ENCODE measurements around the gene KCNH8.

The KCNH8 gene

GRCh38 chr3:19394946-19395345 lies 246.6 kb downstream of the KCNH8 start:
- no peaks in the 10 kb centered on the region for H3K9me3 ChIP-seq (ENCODE audit: control insufficient read depth, low read length)

GRCh38 chr3:19396726-19397125 lies 248.4 kb downstream of the KCNH8 start:
- no peak overlapping the region for H3K4me3 ChIP-seq (ENCODE audit: insufficient read depth, low read depth, low read length, poor library complexity, severe bottlenecking)
- H3K4me1 ChIP-seq (ENCODE audit: control insufficient read depth, insufficient read depth, low read length, poor library complexity, severe bottlenecking), result no peaks in the 10 kb centered on the region
- H3K9me3 ChIP-seq (ENCODE audit: control insufficient read depth, low read length), result no peaks in the 10 kb centered on the region
- no peaks in the 10 kb centered on the region for H3K36me3 ChIP-seq (ENCODE audit: control insufficient read depth, insufficient read depth, low read length)
- no peak for DNase-seq
- H3K27me3 ChIP-seq (replicated peaks; ENCODE audit: control insufficient read depth, insufficient read depth, low read length, poor library complexity, severe bottlenecking), result no peaks in the 10 kb centered on the region
- H3K27ac ChIP-seq (ENCODE audit: insufficient read depth, low read length, poor library complexity, severe bottlenecking), result no peak overlapping the region

More at GRCh38 chr3:19394946-19395345, 246.6 kb downstream of the KCNH8 start:
- no peaks in the 10 kb centered on the region for H3K4me1 ChIP-seq (ENCODE audit: control insufficient read depth, insufficient read depth, low read length, poor library complexity, severe bottlenecking)
- DNase-seq, result no peak
- H3K27me3 ChIP-seq (replicated peaks; ENCODE audit: control insufficient read depth, insufficient read depth, low read length, poor library complexity, severe bottlenecking), result no peaks in the 10 kb centered on the region
- no peak overlapping the region for H3K4me3 ChIP-seq (ENCODE audit: insufficient read depth, low read depth, low read length, poor library complexity, severe bottlenecking)
- no peaks in the 10 kb centered on the region for H3K36me3 ChIP-seq (ENCODE audit: control insufficient read depth, insufficient read depth, low read length)
- no peak overlapping the region for H3K27ac ChIP-seq (ENCODE audit: insufficient read depth, low read length, poor library complexity, severe bottlenecking)

GRCh38 chr3:19399356-19399755 lies 251.0 kb downstream of the KCNH8 start:
- Histone ChIP-seq H3K9me3 (ENCODE audit: control insufficient read depth, low read length) (no peaks in the 10 kb centered on the region), H3K27me3 (replicated peaks; ENCODE audit: control insufficient read depth, insufficient read depth, low read length, poor library complexity, severe bottlenecking) (no peaks in the 10 kb centered on the region), H3K4me3 (ENCODE audit: insufficient read depth, low read depth, low read length, poor library complexity, severe bottlenecking) (no peak overlapping the region), H3K4me1 (ENCODE audit: control insufficient read depth, insufficient read depth, low read length, poor library complexity, severe bottlenecking) (no peaks in the 10 kb centered on the region), H3K36me3 (ENCODE audit: control insufficient read depth, insufficient read depth, low read length) (no peaks in the 10 kb centered on the region), H3K27ac (ENCODE audit: insufficient read depth, low read length, poor library complexity, severe bottlenecking) (no peak overlapping the region)
- DNase-seq, result no peak

GRCh38 chr3:19399836-19400235 lies 251.5 kb downstream of the KCNH8 start:
- Histone ChIP-seq H3K4me1 (ENCODE audit: control insufficient read depth, insufficient read depth, low read length, poor library complexity, severe bottlenecking) (no peaks in the 10 kb centered on the region), H3K9me3 (ENCODE audit: control insufficient read depth, low read length) (no peaks in the 10 kb centered on the region), H3K4me3 (ENCODE audit: insufficient read depth, low read depth, low read length, poor library complexity, severe bottlenecking) (no peak overlapping the region), H3K36me3 (ENCODE audit: control insufficient read depth, insufficient read depth, low read length) (no peaks in the 10 kb centered on the region), H3K27ac (ENCODE audit: insufficient read depth, low read length, poor library complexity, severe bottlenecking) (no peak overlapping the region), H3K27me3 (replicated peaks; ENCODE audit: control insufficient read depth, insufficient read depth, low read length, poor library complexity, severe bottlenecking) (no peaks in the 10 kb centered on the region)
- DNase-seq, result no peak

GRCh38 chr3:19420159-19420558 lies 271.8 kb downstream of the KCNH8 start:
- no peak overlapping the region for H3K4me3 ChIP-seq (ENCODE audit: insufficient read depth, low read depth, low read length, poor library complexity, severe bottlenecking)
- no peaks in the 10 kb centered on the region for H3K4me1 ChIP-seq (ENCODE audit: control insufficient read depth, insufficient read depth, low read length, poor library complexity, severe bottlenecking)
- no peak overlapping the region for H3K27ac ChIP-seq (ENCODE audit: insufficient read depth, low read length, poor library complexity, severe bottlenecking)
- no peak for DNase-seq
- H3K9me3 ChIP-seq (ENCODE audit: control insufficient read depth, low read length), result no peaks in the 10 kb centered on the region
- H3K27me3 ChIP-seq (replicated peaks; ENCODE audit: control insufficient read depth, insufficient read depth, low read length, poor library complexity, severe bottlenecking), result no peaks in the 10 kb centered on the region
- no peaks in the 10 kb centered on the region for H3K36me3 ChIP-seq (ENCODE audit: control insufficient read depth, insufficient read depth, low read length)

- H3K36me3 ChIP-seq (ENCODE audit: control insufficient read depth, insufficient read depth, low read length), result no peaks in the 10 kb centered on the region
- no peak overlapping the region for H3K27ac ChIP-seq (ENCODE audit: insufficient read depth, low read length, poor library complexity, severe bottlenecking)
- H3K9me3 ChIP-seq (ENCODE audit: control insufficient read depth, low read length), result no peaks in the 10 kb centered on the region
- no peak overlapping the region for H3K4me3 ChIP-seq (ENCODE audit: insufficient read depth, low read depth, low read length, poor library complexity, severe bottlenecking)
- DNase-seq, result no peak
- no peaks in the 10 kb centered on the region for H3K4me1 ChIP-seq (ENCODE audit: control insufficient read depth, insufficient read depth, low read length, poor library complexity, severe bottlenecking)
- no peaks in the 10 kb centered on the region for H3K27me3 ChIP-seq (replicated peaks; ENCODE audit: control insufficient read depth, insufficient read depth, low read length, poor library complexity, severe bottlenecking)
These were observed 277.5 kb downstream of the KCNH8 start for GRCh38 chr3:19425825-19426224.

- Histone ChIP-seq H3K27me3 (replicated peaks; ENCODE audit: control insufficient read depth, insufficient read depth, low read length, poor library complexity, severe bottlenecking) (no peaks in the 10 kb centered on the region), H3K36me3 (ENCODE audit: control insufficient read depth, insufficient read depth, low read length) (no peaks in the 10 kb centered on the region), H3K9me3 (ENCODE audit: control insufficient read depth, low read length) (no peaks in the 10 kb centered on the region), H3K27ac (ENCODE audit: insufficient read depth, low read length, poor library complexity, severe bottlenecking) (no peak overlapping the region), H3K4me1 (ENCODE audit: control insufficient read depth, insufficient read depth, low read length, poor library complexity, severe bottlenecking) (no peaks in the 10 kb centered on the region), H3K4me3 (ENCODE audit: insufficient read depth, low read depth, low read length, poor library complexity, severe bottlenecking) (no peak overlapping the region)
- DNase-seq, result no peak
These were observed 279.3 kb downstream of the KCNH8 start for GRCh38 chr3:19427422-19428149.

- Histone ChIP-seq H3K4me3 (ENCODE audit: insufficient read depth, low read depth, low read length, poor library complexity, severe bottlenecking) (no peak overlapping the region), H3K4me1 (ENCODE audit: control insufficient read depth, insufficient read depth, low read length, poor library complexity, severe bottlenecking) (no peaks in the 10 kb centered on the region), H3K9me3 (ENCODE audit: control insufficient read depth, low read length) (no peaks in the 10 kb centered on the region), H3K27me3 (replicated peaks; ENCODE audit: control insufficient read depth, insufficient read depth, low read length, poor library complexity, severe bottlenecking) (no peaks in the 10 kb centered on the region), H3K36me3 (ENCODE audit: control insufficient read depth, insufficient read depth, low read length) (no peaks in the 10 kb centered on the region), H3K27ac (ENCODE audit: insufficient read depth, low read length, poor library complexity, severe bottlenecking) (no peak overlapping the region)
- DNase-seq, result no peak
These were observed 280.4 kb downstream of the KCNH8 start for GRCh38 chr3:19428729-19429128.

- H3K27me3 ChIP-seq (replicated peaks; ENCODE audit: control insufficient read depth, insufficient read depth, low read length, poor library complexity, severe bottlenecking), result no peaks in the 10 kb centered on the region
- H3K4me1 ChIP-seq (ENCODE audit: control insufficient read depth, insufficient read depth, low read length, poor library complexity, severe bottlenecking), result no peaks in the 10 kb centered on the region
- no peak overlapping the region for H3K27ac ChIP-seq (ENCODE audit: insufficient read depth, low read length, poor library complexity, severe bottlenecking)
- no peak overlapping the region for H3K4me3 ChIP-seq (ENCODE audit: insufficient read depth, low read depth, low read length, poor library complexity, severe bottlenecking)
- no peak for DNase-seq
- H3K9me3 ChIP-seq (ENCODE audit: control insufficient read depth, low read length), result no peaks in the 10 kb centered on the region
- no peaks in the 10 kb centered on the region for H3K36me3 ChIP-seq (ENCODE audit: control insufficient read depth, insufficient read depth, low read length)
These were observed 284.4 kb downstream of the KCNH8 start for GRCh38 chr3:19432669-19433068.

- no peaks in the 10 kb centered on the region for H3K9me3 ChIP-seq (ENCODE audit: control insufficient read depth, low read length)
- H3K36me3 ChIP-seq (ENCODE audit: control insufficient read depth, insufficient read depth, low read length), result no peaks in the 10 kb centered on the region
- no peak for DNase-seq
- no peak overlapping the region for H3K4me3 ChIP-seq (ENCODE audit: insufficient read depth, low read depth, low read length, poor library complexity, severe bottlenecking)
- H3K27me3 ChIP-seq (replicated peaks; ENCODE audit: control insufficient read depth, insufficient read depth, low read length, poor library complexity, severe bottlenecking), result no peaks in the 10 kb centered on the region
- no peak overlapping the region for H3K27ac ChIP-seq (ENCODE audit: insufficient read depth, low read length, poor library complexity, severe bottlenecking)
- no peaks in the 10 kb centered on the region for H3K4me1 ChIP-seq (ENCODE audit: control insufficient read depth, insufficient read depth, low read length, poor library complexity, severe bottlenecking)
These were observed 288.4 kb downstream of the KCNH8 start for GRCh38 chr3:19436746-19437145.
